Mesothelial cell of epicardium (in vitro differentiated cells): ENCODE data around the gene CGREF1. TPM values are rescaled to one million over a fixed set of nuclear protein-coding genes. Genes with fewer than 3 reads are reported as not detected.
A peak's percentile ranks its signal among the peaks of the same experiment; 100 is the strongest.
"Not testable (repeated sequence)": the region's sequence is repeated elsewhere in the genome, so short reads cannot be mapped to it uniquely, and the experiment has no call there.

ENCODE experiments used
- DNase-seq, 2 experiments: peaks; one replicate each; pipeline ENCODE4 v3.0.0; 2021; ENCODE audit warnings: low spot score in 2 of 2; ENCODE audit not compliant: unreplicated experiment in 2 of 2
- H3K27ac Mint-ChIP-seq: 2 replicates; pipeline ENCODE4 v1.8.0; 2021; ENCODE audit warnings: mixed read lengths
- H3K27me3 Mint-ChIP-seq: 2 replicates; pipeline ENCODE4 v1.8.0; 2021; ENCODE audit warnings: low read depth, mixed read lengths
- H3K36me3 Mint-ChIP-seq: 2 replicates; pipeline ENCODE4 v1.8.0; 2021; ENCODE audit warnings: mixed read lengths
- H3K4me1 Mint-ChIP-seq: 2 replicates; pipeline ENCODE4 v1.8.0; 2021; ENCODE audit warnings: mixed read lengths
- H3K4me3 Mint-ChIP-seq: 2 replicates; pipeline ENCODE4 v1.8.0; 2021; ENCODE audit warnings: mild to moderate bottlenecking, moderate library complexity, mixed read lengths
- H3K9me3 Mint-ChIP-seq: 2 replicates; pipeline ENCODE4 v1.8.0; 2021; ENCODE audit warnings: mixed read lengths
- total RNA-seq: library from RNA; stranded (reverse); gene quantifications from 3 replicates; pipeline ENCODE4 v1.2.1, GENCODE V29; 2021
- TF ChIP-seq, protein P1 (sequence below): fragments of 200-600 bp; sonication (generic); IDR thresholded peaks from one replicate; pipeline ENCODE4 v1.5.0; 2021; ENCODE audit warnings: antibody characterized with exemption; ENCODE audit not compliant: unreplicated experiment

Gene CGREF1
- total RNA-seq, 1 donor from 2014 or later = 1.5 TPM

DNA sequence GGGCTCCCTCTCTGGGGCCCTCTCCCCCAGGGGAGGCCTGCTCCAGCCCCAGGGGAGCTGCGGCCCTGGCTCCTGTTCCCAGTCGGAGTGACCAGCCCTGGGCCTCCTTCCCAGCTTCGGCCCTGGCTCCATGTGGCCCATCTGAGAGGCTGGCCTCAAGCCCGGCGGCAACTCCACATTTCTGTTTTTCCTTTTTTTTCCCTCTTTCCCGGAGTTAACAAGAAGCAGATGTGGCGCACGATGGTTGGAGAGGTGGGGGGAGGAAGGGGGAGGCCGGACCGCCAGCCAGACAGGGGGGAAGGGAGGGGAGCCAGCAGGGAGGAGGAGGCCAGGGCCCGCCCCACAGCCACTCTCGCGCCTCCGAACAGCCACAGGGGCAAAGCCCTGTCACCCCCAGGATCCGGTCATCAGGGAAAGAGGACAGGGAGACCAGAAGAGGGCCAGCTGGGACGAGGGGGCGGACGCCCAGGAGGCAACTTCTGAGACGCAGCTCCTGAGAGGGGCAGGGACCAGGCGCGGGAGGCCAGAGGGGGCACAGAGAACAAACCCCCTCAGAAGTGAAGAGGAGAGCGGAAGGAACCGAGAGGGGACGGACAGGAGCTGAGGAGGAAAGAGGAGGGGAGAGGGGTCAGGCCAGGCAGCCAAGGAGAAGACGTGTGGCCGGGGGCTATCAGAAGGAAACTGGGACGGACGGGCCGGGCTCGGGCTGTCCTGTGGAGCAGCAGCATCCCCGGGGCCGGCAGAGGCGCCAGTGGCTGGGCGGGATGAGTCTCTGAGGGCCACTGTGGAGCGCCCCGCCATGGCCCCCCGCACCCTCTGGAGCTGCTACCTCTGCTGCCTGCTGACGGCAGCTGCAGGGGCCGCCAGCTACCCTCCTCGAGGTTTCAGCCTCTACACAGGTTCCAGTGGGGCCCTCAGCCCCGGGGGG is 40.4 kb downstream of the CGREF1 start, which contains the start of gene EMILIN1:
TSS of gene EMILIN1 (plus strand) at position 349 of the 928 bp plus-strand sequence. CDS start at position 800, 451 bp downstream.
- H3K4me1 Mint-ChIP-seq = peaks cover 57% of the 10 kb centered on the region
- TF ChIP-seq, protein P1, sequence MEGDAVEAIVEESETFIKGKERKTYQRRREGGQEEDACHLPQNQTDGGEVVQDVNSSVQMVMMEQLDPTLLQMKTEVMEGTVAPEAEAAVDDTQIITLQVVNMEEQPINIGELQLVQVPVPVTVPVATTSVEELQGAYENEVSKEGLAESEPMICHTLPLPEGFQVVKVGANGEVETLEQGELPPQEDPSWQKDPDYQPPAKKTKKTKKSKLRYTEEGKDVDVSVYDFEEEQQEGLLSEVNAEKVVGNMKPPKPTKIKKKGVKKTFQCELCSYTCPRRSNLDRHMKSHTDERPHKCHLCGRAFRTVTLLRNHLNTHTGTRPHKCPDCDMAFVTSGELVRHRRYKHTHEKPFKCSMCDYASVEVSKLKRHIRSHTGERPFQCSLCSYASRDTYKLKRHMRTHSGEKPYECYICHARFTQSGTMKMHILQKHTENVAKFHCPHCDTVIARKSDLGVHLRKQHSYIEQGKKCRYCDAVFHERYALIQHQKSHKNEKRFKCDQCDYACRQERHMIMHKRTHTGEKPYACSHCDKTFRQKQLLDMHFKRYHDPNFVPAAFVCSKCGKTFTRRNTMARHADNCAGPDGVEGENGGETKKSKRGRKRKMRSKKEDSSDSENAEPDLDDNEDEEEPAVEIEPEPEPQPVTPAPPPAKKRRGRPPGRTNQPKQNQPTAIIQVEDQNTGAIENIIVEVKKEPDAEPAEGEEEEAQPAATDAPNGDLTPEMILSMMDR = no peak
- peak within 1 kb of the TSS; percentile 77 for H3K4me3 Mint-ChIP-seq
- H3K27ac Mint-ChIP-seq = peak within 1 kb of the TSS; percentile 90
- no peaks in the 10 kb centered on the region for H3K9me3 Mint-ChIP-seq
- H3K27me3 Mint-ChIP-seq = no peaks in the 10 kb centered on the region
- H3K36me3 Mint-ChIP-seq = no peaks in the 10 kb centered on the region
- DNase-seq = peak; percentile 69 to 74

DNA sequence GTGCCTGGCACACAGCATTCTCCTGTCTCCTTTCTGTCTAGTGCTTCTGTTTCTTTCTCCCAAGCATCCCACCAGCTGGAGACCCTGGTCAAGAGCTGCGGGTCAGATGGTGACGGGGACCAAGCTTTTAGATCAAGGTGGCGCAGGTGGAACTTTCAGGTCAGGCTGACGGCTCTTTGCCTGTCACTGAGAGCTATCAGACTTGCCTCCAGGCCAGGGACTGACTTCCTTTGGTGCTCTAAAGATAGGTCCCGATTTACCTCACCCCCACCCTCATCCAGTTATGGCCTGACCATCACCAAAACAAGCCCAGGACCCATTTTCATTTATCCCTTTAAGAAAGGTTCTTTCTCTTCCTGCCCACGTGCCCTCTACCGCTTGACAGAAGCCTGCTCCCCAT is 41.7 kb downstream of the CGREF1 start:
- Mint-ChIP-seq H3K4me3 (no peak overlapping the region), H3K9me3 (no peaks in the 10 kb centered on the region), H3K36me3 (no peaks in the 10 kb centered on the region), H3K27me3 (no peaks in the 10 kb centered on the region), H3K27ac (peak overlapping the region; percentile 90), H3K4me1 (peaks cover 66% of the 10 kb centered on the region)
- no peak for DNase-seq
- TF ChIP-seq, protein P1 = no peak

DNA sequence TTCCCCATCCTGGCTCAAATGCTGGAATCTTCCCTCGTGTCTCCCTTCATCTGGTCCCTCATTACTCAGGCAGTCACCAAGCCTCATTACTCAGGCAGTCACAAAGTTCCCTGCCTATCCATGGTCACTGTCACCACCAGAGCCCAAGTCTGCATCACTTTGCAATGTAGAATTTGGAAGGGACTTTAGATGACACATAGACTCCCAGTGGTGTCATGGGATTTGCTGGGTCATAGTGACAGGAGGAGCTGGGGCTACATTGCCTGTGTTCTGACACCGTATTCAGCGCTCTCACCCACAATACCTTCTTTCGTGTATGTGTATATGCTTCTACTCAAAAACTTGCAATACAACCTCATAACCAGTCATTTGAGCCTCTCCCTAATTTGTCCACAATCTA is 42.6 kb downstream of the CGREF1 start:
- Mint-ChIP-seq H3K36me3 (no peaks in the 10 kb centered on the region), H3K27ac (peak overlapping the region; percentile 65), H3K9me3 (no peaks in the 10 kb centered on the region), H3K4me1 (peaks cover 65% of the 10 kb centered on the region), H3K27me3 (no peaks in the 10 kb centered on the region), H3K4me3 (no peak overlapping the region)
- TF ChIP-seq, protein P1 = no peak
- DNase-seq = no peak

DNA sequence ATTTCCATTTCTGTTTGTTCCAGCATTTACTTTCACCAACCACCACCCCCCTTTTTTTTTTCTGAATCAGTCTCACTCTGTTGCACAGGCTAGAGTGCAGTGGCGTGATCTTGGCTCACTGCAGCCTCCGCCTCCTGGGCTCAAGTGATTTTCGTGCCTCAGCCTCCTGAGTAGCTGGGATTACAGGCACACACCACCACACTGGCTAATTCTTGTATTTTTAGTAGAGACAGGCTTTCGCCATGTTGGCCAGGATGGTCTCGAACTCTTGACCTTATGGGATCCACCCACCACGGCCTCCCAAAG is 43.4 kb downstream of the CGREF1 start:
- H3K4me3 Mint-ChIP-seq, H3K27me3 Mint-ChIP-seq: not testable (repeated sequence)
- peak overlapping the region; percentile 84 for H3K27ac Mint-ChIP-seq

DNA sequence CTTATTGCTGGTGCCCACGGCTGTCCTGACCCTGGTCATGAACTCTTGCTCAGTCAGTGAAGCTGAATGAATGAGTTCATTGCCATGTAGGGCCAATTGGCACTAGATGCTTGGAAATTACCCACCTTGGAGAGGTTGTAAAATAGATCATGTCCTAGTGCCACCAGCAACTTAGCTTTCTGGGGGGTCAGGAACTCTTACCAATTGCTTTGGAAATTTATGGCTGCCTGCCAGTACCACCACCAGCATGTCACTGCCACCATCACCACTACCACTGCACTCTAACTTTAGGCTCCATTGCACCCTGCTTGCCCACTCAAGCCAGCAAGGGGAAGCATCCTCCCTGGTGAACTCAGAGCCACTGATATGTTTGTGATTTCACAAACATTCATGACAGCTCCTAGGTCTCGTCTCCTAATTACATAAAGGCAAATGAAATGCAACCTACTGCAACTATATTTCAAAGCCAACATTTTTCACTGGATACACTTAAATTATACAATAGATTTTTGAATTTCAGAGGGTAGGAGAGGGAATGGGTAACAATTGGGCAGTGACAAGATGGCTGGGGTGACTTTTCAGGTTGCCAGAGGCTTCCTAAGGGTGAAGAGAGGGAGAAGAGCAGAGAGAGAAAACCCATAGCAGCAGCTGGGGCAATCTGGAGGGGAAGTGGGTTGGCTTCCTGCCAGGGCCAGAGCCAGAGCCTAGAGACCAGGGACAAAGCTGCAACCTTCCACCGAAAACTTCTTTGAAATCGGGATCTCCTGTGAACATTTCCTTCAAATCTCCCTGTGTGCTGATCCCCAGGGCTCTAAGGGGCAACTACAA is 44.0 kb downstream of the CGREF1 start:
- H3K27me3 Mint-ChIP-seq = no peaks in the 10 kb centered on the region
- H3K27ac Mint-ChIP-seq = peak overlapping the region; percentile 98
- H3K4me1 Mint-ChIP-seq = peaks cover 65% of the 10 kb centered on the region
- peaks cover under 1% of the 10 kb centered on the region for H3K36me3 Mint-ChIP-seq
- DNase-seq = no peak
- H3K9me3 Mint-ChIP-seq = no peaks in the 10 kb centered on the region
- TF ChIP-seq, protein P1 = no peak
- H3K4me3 Mint-ChIP-seq = no peak overlapping the region

More for the DNA sequence above, 43.4 kb downstream of the CGREF1 start:
- peaks cover 64% of the 10 kb centered on the region for H3K4me1 Mint-ChIP-seq
- not testable (repeated sequence) for DNase-seq, H3K9me3 Mint-ChIP-seq, H3K36me3 Mint-ChIP-seq

DNA sequence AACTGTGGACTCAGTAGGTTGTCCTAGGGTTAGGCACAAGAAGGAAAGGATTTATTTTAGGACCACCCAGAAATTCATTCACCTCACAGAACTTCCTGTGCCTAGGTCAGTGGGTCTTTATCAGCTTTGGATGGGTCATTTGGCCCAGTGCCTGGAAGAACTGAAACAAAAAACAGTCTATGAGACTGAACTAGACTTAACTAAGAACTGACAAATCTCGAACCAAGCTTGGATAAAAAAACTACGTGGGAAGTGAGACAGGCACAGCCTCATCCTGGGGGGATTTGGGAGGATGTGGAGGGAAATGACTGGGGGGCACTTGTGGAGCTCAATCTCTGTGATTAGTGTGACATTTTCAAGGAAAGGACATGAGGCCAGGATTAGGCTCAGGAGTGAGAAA is 45.1 kb downstream of the CGREF1 start:
- no peaks in the 10 kb centered on the region for H3K9me3 Mint-ChIP-seq
- TF ChIP-seq, protein P1 = no peak
- peaks cover 7% of the 10 kb centered on the region for H3K36me3 Mint-ChIP-seq
- peak overlapping the region; percentile 98 for H3K27ac Mint-ChIP-seq
- no peak for DNase-seq
- H3K27me3 Mint-ChIP-seq = no peaks in the 10 kb centered on the region
- H3K4me3 Mint-ChIP-seq = no peak overlapping the region
- peaks cover 69% of the 10 kb centered on the region for H3K4me1 Mint-ChIP-seq
